GM19452 (cell line): ENCODE measurements around the gene CRYBB1.

ENCODE experiments used
- ATAC-seq: cut with Tn5 transposase; IDR thresholded peaks from one replicate; pipeline ENCODE4 v1.9.1; 2021; ENCODE audit not compliant: unreplicated experiment

Gene CRYBB1

GRCh38 chr22:26559961-26560575 lies 57.8 kb downstream of the CRYBB1 start:
- no peak for ATAC-seq

- no peak for ATAC-seq
Observed at GRCh38 chr22:26558248-26558895, 59.5 kb downstream of the CRYBB1 start.

- ATAC-seq, result no peak
Observed at GRCh38 chr22:26556904-26557303, 60.9 kb downstream of the CRYBB1 start.

- ATAC-seq, result no peak
Observed at GRCh38 chr22:26555478-26555877, 62.3 kb downstream of the CRYBB1 start.

GRCh38 chr22:26554956-26555355 lies 62.9 kb downstream of the CRYBB1 start:
- no peak for ATAC-seq

GRCh38 chr22:26553056-26553752 lies 64.6 kb downstream of the CRYBB1 start:
- ATAC-seq, result no peak

- no peak for ATAC-seq
Observed at GRCh38 chr22:26552466-26552865, 65.4 kb downstream of the CRYBB1 start.

- ATAC-seq, result no peak
Observed at GRCh38 chr22:26551568-26551967, 66.3 kb downstream of the CRYBB1 start.

- no peak for ATAC-seq
Observed at GRCh38 chr22:26550498-26551033, 67.3 kb downstream of the CRYBB1 start.

GRCh38 chr22:26549902-26550497 lies 67.8 kb downstream of the CRYBB1 start:
- no peak for ATAC-seq
